NCI-H2196 (cell line): Measurements from ENCODE around the gene ELFN1.
"Not testable (repeated sequence)": the region's sequence is repeated elsewhere in the genome, so short reads cannot be mapped to it uniquely, and the experiment has no call there.

Experiments used
- DNase-seq: peaks from one replicate; lab custom pipeline; 2025; ENCODE audit not compliant: unreplicated experiment; lab: John Stamatoyannopoulos, UW

ELFN1 gene

DNA sequence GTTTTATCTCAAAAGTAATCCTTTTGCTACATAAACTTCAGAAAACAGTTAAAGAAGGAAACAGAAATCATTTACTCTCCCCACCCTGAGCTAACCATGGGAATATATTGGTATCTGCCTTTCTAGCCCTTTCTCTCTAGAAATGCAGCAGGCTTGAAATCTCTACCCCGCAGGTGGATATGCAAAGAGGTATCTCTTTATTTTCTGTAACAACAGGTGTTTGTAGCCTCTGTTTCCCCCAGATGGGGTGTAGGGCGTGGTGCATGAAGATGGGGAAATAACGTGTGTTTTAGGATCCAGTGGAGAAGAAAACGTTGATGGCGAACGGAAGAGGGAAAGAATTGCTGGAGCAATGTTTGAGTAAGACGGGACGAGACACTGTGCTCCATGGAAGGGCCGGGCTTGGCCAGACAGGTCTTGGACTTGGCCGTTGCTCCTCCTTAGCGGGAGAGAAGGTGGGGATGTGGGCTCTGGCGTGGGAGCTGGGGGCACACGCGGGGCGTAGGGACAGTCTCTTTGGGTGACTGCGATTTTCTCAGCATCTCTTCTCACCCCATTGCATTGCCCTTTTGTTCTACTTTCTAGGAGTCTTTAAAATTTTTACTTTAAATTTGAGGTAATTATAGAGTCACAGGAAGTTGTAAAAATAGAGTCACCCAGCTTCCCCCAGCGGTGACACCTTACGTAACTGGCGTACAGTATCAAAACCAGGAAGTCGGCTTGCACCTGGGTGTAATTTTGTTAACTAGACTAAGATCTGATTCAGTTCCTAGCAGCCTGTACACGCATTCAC is 82.9 kb downstream of the ELFN1 start:
- DNase-seq: no peak

DNA sequence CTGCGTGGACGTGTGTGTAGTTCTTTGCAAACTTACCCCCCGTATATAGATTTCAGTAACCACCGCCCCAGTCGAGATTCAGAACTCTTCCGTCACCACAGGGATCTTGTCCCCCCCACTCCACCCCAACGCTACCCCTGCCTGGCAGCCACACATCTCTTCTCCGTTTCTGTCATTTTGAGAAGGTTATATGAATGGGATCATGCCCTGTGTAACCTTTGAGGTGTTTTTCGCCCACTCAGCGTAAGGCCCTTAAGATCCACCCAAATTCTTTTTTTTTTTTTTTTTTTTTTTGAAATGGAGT is 83.4 kb downstream of the ELFN1 start:
- DNase-seq: no peak

DNA sequence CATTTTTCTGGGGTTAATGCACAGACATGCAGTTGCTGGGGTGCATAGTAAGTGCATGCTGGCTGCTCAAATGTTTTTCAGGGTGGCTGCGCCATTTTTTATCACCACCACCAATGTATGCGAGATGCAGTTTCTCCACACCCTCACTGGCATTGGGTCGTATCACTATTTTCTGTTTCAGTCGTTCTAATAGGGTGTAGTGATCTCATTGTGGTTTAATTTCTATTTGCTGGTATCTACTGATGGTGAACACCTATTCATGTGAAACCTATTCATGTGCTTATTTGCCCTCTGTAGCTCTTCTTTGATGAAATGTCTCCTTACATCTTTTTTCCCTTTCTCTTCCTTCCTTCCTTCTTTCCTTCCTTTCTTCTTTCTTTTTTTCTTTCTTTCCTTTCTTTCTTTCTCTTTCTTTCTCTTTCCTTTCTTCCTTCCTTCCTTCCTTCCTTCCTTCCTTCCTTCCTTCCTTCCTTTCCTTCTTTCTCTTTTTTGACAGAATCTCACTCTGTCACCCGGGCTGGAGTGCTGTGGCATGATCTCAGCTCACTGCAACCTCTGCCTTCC is 84.3 kb downstream of the ELFN1 start:
- no peak for DNase-seq

DNA sequence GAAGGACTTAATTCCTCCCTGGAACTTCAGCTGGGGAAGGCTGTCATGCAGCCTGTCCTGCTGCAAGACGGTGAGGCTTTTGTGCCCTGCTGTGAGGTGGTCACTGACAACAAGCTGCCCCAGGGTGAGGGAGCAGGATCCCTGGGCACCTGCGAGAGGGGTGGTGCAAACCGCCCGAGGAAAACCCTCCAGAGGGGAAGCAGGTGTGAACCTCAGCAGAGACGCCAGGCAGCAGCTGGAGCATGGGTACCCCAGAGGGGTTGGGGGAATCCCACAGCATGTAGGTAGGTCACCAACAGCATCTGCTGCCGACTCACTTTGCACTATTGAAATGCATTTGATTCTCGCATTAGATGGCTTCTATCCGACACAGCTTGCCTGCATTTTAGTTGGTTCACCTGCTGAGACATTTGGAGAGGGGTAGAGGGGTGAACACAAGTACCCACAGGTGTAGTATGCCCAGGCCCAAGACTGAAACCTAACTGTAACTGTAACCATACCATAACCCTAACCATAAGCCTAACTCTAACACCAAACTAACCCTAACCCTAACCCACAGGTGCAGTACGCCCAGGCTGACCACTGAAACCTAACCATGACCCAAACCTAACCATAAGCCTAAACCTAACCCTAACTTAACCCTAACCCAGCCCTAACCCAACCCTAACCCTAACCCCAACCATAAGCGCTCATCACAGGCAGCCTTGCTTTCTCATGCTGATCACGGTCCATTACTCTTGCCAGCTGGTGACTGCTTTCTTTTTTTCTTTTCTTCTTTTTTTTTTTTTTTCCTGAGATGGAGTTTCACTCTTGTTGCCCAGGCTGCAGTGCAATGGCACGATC is 85.9 kb downstream of the ELFN1 start:
- DNase-seq: no peak

DNA sequence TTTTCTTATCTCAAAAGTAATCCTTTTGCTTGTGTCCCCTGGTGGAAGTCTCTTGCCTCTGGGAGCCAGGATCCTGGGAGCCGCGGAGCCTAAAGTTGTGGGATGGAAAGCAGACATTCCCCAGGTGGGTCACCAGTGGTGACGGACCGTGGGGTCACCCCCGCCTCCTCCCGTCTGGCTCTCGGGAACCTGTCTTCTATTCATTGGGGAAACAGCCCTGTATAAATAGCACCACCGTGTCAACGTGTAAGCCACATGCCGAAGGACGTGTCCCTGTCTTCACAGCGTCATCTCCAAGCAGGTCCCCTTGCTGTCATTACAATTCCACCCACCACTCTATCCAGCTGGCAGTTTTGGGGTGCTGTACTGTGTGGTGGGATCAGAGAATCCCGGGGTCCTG is 87.5 kb downstream of the ELFN1 start:
- DNase-seq: no peak

DNA sequence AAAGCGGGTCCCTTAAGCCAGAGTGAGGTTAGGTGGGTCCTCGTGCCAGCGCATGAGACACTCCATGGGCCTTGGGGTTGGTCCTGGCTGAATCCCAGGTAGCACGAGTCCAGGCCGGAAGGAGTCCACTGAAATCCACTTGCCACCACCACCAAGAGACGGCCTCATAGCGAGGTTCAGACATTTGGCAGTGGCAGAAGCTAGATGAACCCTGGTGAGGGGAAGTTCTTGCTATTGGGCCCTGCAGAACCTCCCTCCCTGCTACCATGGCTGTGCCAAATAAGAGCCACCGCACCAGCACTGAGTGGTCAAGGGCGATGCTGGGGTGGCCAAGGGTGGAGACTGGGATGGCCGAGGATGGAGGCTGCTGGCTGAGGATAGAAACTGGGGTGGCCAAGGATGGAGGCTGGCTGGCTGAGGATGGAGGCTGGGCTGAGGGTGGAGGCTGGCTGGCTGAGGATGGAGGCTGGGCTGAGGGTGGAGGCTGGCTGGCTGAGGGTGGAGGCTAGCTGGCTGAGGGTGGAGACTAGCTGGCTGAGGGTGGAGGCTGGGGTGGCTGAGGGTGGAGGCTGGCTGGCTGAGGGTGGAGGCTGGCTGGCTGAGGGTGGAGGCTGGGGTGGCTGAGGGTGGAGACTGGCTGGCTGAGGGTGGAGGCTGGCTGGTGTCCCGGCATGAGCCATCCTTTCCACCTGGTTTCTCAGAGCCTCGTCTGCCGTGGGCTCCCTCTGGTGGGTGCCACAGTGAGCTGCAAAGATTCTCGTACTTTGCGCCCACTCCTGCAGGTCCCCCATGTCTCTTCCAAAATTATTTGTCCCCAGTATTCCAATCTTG is 88.2 kb downstream of the ELFN1 start:
- peak; percentile 53 for DNase-seq

DNA sequence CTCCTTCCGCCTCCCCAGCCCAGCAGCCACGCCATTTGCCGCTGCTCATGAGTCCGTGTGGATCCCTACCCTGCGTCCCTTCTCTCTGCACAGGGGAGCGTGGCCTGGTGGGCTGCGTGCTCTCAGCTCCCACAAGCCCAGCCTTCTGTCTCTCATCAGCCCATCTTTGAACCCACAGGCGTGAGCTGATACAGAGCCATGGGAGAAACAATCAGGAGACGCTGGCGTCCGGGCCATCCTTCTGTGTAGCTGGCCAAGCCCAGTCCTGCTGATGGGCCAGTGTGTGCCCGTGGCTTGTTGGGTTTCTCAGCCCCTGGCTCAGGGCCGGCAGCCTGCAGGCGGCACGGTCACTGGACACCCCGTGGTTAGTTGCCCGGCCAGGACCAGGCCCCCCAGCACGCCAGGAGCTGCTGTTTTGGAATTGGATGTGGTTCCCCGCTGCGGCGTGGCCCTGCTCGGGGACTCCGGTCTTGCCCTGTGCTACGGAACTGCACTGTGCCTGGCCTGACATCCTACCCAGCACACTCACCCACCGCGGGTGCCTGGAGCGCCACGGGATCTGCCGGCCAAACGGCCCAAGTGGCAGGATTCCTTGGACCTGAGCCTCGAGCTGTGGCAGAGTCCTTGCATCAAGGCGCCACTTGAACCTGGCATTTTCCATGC is 88.9 kb downstream of the ELFN1 start:
- no peak for DNase-seq

DNA sequence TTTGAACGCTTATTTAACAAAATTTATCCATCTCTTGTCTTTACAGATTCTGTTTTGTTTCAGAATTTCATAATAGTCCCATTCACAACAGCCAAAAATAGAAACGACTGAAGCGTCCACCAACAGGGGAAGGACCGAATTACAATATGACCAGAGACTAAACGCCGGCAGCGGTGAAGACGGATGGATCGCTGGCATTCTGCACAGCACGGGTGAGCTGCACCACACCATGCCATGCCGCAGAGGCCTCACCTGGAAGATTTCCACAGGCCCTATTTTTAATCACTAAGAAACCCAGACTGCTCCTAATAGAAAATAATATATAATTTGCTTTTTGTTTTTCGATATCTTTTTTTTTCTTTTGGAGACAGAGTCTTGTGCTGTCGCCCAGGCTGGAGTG is 91.0 kb downstream of the ELFN1 start:
- no peak for DNase-seq

DNA sequence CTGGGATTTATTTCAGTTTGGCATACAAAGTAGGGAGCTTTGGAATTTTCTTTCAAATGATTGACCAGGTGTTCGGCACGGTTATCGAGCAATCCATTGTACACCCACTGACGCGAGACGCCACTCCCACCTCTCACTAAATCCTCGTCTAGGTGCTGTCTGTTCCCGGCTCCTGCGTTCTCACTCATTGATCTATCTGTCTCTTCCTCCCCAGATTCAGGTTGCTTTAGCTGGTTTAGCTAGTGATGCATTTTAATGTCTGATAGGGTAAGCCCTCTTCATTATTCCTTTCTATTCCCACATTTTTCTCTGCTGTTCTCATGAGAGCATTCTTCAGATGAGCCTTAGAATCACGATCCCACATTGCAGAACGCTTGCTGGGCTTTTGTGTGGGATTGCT is 91.7 kb downstream of the ELFN1 start:
- no peak for DNase-seq

DNA sequence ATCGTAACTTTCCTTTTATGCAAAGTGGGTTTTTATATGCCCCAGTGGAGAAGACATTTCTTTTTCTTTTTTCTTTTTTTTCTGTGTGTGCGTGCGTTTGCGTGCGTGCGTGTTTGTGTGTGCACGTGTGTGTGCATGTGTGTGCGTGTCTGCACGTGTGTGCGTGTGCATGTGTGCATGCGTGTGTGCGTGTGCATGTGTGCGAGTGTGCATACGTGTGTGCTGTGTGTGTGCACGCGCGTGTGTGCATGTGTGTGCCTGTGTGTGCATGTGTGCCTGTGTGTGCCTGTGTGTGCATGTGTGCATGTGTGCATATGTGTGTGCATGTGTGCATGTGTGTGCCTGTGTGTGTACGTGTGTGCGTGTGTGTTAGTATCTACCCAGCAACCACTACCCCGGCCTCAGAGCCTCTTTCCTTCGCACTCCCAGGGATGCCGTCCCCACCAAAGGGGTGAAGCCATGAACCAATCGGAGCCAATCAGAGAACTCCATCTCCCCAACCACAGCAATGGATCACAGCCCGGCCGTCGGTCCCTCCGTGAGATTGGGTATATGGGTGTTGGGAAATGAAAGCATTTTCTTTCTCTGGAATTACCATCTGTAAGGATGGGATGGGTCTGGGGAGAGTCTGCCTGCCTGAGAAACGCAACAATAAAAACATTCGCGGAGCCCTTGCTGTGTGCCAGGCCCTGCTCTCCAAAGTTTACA is 92.3 kb downstream of the ELFN1 start:
- no peak for DNase-seq

DNA sequence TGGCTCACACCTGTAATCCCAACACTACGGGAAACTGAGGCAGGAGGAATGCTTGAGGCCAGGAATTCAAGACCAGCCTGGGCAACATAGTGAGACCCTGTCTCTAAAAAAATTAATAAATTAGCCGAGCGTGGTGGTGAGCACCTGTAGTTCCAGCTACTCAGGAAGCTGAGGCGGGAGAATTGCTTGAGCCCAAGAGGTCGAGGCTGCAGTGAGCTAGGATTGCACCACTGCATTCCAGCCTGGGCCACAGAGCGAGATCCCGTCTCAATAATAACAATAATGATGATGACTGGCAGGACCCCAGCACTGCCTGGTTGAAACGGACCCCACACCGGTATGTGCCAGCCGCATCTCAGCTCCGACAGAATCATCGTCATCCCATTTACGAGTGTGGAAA is 93.0 kb downstream of the ELFN1 start:
- DNase-seq: no peak

DNA sequence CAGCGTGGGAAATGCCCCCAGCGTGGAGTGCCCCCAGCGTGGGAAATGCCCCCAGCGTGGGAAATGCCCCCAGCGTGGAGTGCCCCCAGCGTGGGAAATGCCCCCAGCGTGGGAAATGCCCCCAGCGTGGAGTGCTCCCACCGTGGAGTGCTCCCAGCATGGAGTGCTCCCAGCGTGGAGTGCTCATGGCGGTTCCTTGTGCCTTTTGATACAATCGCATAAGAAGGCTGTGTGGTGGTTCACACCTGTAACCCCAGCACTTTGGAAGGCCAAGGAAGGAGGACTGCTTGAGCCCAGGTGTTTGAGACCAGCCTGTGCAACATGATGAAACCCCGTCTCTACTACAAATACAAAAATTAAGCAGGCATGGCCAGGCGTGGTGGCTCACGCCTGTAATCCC is 93.8 kb downstream of the ELFN1 start:
- not testable (repeated sequence) for DNase-seq

DNA sequence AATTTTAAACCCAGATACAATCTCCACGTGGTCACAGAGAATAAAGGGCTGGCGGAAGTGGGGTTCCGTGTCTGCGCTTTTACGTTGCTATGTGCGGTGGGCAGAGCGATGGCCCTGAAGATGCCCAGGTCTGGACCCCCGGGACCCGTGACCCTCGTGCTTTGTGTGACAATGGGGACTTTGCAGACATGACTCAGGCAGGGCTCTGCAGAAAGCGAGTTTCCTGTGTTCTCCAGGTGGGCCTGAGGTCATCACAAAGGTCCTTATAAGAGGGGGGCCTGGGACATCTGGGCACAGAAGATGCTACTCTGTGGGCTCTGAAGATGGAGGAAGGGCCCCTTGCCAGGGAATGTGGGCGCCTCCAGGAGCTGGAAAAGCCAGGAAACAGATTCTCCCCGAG is 95.3 kb downstream of the ELFN1 start:
- DNase-seq: no peak

DNA sequence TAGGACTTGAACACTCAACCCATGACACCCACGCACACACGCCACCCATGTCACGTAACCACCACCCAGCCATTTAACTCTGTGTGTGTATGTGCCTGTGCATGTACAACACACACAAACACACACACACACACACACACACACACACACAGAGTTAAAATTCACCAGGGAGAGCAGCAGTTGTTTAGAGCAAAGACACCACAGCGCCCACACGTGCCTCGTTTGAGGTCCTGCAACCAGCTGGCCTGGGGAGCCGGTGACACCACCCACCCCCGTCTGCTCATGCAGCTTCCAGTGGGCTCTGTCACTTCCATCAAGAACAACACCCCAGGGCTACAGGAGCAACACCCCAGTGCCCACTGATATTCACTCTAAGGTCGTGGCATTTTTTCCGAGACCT is 97.4 kb downstream of the ELFN1 start:
- no peak for DNase-seq

DNA sequence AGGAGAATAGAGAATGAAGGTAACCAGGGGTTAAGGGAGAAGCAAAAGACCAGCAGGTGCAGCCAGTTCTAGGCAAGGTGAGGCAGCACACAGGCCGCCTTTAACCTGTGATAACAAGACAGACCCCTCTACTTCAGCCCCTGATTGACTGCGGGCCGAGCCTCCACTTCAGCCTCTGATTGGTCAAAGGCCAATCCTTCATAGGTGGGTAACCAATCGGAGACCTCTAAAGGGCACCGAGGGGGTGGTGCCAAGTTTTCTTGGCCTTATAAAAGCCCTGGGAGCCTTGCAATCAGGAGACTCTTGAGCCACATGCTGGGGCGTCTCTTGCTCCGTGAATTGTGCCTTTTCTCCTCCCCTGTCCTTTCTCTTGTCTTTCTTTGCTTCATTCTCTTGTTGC is 98.8 kb downstream of the ELFN1 start:
- DNase-seq: no peak

DNA sequence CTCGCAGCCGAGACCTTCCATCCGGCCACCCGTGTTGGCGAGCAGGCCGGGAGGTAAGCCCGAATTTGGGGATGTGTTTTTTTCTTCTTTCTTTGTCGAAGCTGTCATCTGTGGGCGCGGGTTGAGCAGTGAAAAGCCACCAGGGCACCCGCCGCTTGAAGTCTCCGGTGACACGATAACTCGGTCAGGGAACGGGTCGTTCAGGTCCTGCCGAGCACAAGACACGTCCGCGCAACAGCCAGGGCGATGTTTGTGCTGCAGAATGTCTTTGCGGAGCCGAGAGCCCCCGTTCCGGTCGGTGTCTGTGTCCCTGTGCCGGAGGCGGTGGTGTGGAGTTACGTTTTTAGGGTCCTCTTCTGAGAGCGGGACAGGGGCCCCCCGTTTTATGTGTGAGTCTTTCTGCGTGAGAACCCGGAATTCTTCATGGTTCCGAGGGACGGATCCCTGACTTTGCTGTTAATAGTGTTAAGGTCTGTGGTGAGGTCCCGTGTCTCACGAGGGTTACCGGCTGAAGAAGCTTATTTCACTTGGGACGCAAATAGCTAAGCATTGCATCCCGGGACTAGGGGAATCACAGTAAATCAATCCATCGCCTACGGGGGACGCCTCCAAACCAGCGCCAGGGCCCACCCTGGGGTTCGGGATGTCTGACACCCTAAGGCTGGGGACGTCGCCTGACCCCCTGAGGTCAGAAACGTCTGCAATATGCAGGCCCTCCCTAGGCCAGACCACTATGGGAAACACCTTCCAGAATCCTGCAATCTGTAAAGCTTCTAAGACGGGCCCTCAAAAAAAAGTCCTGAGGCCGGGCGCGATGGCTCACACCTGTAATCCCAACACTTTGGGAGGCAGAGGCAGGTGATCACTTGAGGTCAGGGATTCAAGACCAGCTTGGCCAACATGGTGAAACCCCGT is 99.5 kb downstream of the ELFN1 start:
- DNase-seq: no peak

DNA sequence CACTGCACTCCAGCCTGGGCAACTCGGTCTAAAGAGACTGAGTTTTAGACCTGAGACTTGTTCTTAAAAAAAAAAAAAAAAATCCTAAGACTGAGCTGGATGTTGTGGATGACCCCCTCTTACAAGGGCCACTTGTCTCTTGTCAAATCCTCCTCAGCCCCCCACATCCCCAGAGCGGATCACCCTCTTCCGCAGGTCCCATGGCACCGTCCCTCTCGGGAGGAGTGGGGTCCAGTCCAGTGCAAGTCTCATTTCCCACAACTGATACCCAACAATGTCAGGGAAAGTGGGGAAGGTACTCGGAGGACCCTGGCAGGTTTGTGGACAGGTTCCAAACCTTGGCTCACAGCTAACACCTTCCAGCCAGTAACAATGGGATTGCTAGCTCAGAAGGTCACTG is 100.3 kb downstream of the ELFN1 start:
- DNase-seq: no peak

DNA sequence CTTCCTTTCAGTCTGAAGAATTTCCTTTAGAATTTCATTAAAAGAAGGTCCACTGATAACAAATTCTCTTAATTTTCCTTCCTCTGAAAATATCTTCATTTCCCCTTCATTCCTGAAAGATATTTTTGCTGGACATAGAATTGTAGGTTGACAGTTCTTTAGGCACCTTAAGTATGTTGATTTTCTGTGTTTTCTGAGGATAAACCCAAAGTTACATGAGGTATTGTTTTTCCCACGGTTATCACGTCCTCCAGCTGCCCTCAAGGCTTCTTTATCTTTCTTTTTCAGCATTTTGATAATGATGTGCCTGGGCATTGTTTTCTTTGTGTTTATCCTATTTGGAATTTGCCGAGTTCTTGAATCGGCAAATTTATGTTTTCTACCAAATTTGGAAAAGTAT is 105.3 kb downstream of the ELFN1 start:
- DNase-seq: no peak

DNA sequence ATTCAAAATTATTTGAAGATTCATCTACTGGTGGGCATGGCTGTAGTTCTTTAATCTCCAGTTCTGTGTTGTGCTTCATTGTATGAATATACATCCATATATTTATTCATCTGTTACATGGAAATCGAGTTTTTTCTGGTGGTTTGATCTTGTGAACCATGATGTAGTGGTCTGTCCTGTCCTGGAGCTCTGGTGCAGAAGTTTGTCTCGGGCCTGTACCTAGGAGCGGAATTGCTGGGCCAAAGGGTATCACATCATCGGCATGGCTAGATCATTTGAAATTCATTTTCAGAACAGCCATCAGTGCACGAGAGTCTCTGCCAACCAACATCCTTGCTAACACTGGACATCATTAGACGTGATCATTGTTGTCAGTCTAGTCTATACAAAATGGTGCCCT is 107.0 kb downstream of the ELFN1 start:
- no peak for DNase-seq
